Myocyte (in vitro differentiated cells): ENCODE data around the gene LARP1. TPM values are rescaled to one million over a fixed set of nuclear protein-coding genes. Genes with fewer than 3 reads are reported as not detected.
"Not testable (repeated sequence)": the region's sequence is repeated elsewhere in the genome, so short reads cannot be mapped to it uniquely, and the experiment has no call there.

Source experiments
- DNase-seq: peaks from one replicate; pipeline ENCODE4 v3.0.0-alpha.2; 2012; ENCODE audit warnings: low read depth
- total RNA-seq: library from RNA; depleted of rRNA; stranded (reverse); fragments of >200 nt; gene quantifications from 2 replicates; pipeline ENCODE4 v1.2.3, GENCODE V29; 2014

LARP1 gene
- total RNA-seq, 1 donor from 2014 or later, result 96.8 TPM

DNA sequence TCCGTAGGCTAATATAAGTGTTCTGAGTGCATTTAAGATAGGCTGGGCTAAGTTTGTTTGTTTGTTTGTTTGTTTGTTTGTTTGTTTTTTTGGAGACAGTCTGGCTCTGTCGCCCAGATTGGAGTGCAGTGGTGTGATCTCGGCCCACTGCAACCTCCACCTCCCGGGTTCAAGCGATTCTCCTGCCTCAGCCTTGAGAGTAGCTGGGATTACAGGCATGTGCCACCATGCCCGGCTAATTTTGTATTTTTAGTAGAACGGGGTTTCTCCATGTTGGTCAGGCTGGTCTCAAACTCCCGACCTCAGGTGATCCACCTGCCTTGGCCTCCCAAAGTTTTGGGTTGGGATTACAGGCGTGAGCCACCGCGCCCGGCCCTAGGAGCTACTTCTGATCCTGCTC lies 4.7 kb downstream of the LARP1 start:
- DNase-seq, result not testable (repeated sequence)

DNA sequence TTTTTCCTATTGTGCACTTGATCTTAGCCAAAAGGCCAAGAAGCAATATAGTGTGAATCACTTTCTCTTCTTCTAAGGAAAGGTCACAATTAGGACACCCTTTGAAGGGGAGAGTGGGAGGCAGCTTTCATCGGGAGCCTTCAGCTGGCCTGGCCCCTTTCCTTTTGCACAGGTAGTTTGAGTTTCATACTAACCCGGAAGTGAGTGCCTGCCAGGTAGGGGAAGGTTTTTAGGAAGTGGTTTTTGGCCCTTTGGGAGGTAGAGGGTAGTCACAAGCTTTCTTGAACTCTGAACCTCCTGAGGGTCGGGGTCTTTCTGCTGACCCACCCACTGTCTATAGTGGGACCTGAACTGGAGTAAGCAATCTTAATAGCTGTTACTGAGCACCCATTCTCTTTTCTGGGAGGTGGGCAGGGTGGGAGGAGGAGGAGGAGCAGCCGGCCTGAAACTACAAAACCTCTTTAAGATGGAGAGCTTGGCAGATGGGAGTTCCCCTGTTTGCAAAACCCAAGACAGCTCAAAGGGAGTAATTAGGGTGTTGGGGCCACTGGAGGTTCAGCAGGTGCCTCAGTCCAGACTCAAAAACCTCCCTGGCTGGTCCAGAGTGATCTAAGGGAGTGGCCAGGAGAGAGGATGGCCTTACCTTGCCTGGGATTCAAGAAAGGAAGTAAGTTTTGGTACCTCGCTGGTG lies 6.0 kb downstream of the LARP1 start:
- DNase-seq, result no peak

DNA sequence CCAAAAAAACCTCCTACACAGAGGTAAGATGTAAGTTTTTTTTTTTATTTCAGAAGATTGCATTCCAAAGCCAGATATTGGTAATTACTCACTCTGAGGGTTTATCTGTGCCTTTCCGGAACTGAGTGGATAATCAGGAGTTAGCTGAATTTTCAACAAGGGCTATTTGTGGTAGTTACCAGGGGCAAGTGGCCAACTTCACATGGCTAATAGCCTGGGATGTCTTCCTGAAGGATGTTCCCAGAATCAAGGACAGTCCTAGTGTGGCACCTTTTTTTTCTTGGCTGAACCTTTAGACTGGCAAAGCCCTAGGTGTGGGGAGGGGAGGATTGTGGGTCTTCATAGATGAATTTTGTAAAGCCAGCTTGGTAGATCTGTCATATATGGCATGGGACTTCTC lies 7.1 kb downstream of the LARP1 start:
- DNase-seq, result no peak

DNA sequence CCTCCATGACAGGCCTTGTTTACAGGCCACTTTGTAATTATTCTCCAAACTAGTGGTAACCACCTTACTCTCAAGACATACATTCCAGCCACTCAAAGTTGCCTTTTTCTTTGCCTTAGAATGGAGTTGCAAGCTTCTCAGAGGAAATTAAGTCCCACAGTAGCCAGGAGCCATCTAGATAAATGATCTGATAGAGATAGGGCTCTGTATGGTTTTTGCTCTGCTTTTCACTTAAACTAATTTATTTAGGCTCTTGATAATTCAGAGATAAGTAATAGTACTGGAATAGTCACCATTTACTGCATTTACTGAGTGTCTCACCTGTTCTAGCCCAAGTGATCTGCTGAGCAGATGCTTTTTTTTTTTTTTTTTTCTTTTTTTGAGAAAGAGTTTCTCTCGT lies 7.5 kb downstream of the LARP1 start:
- DNase-seq, result no peak

DNA sequence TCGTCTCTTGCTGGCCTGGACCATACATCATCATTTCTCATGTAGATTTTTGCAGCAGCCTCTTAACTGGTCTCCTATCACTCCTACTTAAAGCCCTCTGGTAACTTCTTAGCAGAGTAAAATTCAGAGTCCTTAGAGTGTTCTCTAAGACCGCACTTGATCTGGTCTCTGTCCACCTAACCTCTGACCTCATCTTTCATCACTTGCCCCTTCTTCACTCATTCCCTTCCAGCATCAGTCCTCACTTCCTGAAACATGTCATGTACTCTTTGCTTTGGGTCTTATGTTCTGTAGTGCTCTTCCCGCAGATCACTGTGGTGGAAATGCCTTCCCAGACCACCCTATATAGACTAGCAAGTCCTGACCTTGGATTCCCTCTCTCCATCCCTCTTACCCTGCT lies 9.8 kb downstream of the LARP1 start:
- DNase-seq, result no peak

DNA sequence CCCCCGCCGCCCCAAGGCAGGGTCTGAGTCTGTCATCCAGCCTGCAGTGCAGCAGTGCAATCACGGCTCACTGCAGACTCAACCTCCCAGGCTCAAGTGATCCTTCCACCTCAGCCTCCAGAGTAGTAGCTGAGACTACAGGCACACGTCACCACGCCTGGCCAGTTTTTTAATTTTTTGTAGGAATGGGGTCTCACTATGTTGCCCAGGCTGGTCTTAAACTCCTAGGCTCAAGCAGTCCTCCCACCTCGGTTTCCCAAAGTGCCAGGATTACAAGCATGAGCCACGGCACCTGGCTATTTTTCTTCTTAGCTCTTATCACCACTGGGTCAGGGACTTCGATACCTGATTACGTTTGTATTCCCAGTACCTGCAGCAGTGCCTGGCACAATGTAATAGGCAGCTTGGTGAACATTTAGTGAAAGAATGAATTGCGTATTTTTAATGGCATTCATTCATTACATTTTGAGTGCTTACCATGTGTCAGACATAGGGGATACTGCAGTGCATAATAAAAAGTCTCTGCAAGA lies 10.3 kb downstream of the LARP1 start:
- DNase-seq, result no peak

DNA sequence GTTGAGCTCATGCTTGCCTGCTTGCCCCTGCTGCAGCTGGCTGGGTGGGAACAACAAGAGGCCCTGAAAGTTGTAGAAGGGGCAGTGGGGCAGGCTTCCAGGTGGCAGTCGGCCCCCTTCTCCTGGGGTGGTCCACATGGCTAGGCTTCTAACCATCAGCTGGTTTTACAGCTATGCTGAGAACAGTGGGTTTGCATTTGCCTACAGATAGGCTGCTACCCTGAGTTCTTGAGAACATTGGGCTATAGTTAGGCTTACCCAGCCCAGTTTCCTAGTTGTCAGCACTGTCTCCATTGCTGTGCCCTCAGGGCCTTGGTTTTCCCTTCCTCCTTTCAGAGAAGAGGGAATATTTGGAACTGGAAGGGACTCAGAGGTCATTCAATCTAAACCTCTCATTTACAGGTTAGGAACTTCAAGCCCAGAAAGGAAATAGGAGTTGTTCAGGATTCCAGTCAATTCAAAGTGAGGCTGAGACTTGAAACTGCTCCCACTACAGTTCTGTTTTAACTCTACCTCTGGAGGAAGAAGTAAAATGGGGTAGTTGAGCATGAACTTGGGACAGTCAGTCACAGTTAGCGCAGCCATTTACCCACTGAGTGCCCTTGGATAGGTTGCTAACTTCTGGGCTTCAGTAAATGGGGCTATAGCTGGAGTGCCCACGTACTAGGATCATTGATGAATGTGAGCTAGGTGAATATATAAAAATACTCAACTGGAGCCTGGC lies 11.5 kb downstream of the LARP1 start:
- DNase-seq, result no peak

DNA sequence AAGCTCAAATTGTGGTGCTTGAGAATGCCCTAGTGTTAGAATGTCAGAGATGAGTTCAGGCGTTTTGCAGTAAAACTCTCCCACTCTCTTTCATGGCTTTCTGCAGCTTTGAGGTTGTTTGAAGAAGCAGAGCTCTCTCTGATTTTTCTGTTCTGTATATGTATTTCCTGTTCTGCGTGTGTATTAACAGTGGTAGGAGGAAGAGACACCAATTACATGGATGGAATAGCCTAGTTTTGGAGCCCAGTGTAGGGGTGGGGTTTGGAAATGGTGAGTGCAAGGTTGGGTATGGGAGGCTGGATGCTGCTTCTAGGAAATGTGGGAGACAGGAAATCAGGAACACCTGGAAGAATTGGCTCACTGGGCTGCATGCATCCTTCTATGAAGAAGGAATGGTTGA lies 12.4 kb downstream of the LARP1 start:
- DNase-seq, result no peak

DNA sequence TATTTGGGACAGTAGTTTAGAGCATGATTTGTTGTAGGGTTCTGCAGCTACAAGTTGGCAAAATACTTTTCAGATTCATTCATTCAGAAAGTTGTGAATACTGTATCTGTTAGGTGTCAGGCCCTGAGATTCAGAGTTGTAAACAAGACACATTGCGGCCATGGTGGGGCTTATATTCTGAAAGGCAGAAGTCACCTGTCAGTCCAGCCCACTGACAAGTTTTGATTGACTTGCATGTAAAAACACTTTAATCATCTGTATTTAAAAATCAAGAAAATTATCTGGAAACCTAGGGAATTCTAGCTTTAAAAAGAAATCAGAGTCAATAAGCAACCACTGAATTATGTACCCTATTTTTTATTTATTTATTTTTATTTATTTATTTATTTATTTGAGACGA lies 13.0 kb downstream of the LARP1 start:
- no peak for DNase-seq

DNA sequence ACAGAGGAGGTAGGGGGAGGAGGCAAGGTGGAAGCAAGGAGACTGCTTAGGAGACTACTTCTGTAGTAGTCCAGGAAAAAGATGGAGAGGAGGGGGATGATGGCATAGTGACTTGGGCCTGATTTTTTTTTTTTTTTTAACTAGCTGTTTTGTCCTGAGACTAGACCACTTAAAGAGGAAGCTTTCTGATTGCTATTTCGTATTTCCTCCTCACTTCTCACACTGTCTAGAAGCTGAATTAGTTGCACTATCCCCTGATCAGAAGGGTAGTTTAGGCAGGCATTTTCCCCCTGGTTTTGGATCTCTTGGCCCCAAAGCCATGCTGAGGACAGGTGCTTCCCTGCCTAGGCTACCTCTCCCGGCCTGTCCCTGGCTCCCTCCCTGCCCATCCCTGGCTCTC lies 14.9 kb downstream of the LARP1 start:
- DNase-seq, result no peak

DNA sequence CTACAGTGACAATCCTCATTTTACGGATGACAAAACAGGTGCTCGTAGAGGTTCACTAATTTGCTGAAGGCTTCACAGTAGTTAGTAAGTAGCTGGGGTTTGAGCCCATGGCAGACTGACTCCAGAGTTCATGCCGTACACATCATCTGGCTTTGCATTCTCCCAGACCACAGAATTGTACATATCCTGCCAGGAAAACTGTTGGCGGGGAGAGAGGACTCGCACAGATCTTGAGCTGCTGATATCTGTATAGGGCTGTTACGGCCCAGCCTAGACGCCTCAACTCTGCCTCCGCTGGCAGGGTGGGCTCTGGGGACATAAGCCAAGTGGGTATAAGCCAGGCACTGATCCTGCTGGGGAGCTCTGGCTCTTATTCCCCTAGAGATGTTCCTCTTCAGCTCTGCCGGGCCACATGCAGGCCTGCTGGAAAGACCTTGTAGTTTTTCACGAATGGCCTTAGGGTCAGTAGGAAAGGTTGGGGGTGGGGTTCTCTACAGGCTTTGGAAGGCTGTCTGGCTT lies 16.3 kb downstream of the LARP1 start:
- peak; percentile 52 for DNase-seq

DNA sequence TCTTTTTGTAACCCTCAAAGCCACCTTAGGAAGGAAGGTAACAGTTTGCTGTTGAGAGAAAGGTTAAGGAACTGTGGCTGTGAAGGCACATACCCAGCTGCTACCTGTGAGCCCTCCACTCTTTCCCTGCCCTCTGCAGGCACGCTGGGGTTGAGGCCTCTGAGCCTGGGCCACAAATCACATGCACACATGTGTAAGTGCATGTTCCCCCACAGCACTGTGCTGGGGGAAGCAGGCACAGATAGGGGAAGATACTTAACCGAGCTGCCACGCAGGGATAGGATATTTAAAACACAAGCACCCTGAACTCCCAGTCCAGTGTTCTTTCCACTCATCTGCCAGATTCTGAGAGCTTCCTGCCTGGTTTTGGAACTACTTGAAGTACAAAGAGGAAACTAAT lies 18.1 kb downstream of the LARP1 start:
- DNase-seq, result no peak

DNA sequence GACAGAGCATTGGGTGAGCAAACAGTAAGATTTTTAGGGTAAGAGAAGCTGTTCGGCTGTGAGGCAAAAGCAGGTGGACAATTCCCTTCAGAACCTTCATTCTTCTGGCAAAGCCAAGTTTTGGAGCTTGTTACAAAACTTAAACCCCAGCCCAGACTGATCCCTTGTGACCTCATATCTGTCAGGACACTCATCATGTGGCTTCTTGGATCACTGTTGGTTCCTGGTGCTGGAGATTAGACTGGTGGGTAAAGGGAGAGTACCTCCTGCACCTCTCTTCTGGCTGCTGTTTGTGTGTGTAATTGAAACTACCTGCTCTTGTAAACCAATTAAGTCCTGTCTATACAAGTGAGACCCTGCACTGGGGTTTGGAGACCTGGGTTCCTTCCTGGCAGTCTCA lies 21.0 kb downstream of the LARP1 start:
- no peak for DNase-seq

DNA sequence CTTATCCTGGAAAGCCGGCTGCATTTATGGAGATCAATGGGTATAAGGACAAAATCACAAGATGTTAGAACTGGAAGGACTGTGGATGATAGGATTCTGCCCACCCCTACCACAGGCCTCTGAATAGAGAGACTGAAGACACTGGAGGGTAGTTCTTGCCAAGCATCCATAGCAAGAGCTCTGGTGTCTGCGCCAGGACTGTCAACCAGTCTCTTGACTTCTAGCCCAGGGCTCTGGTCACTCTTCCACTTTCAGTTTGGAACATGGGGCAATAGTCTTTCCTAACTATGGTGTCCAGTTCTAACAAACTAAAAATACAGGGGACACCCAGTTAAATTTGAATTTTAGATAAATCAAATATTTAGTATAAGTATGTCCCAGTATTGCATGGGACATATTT lies 23.4 kb downstream of the LARP1 start:
- no peak for DNase-seq

DNA sequence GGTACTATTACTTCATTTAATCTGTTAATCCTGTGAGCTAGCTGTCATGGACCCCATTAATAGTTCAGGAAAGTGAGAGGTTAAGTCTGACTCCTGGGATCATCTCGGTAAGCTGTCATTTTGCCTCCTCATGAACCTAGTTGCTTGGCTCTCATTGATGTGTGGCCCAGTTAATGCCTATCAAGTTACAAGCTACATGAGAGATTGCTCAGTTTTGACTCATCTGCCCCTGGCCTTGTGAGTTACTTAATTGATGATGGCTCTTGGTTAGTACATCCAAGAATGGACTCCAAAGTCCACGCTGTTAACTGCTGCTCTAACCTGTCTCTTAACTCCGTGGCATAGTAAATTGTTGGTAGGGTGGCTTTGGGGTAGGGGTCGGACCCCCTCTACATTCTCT lies 23.9 kb downstream of the LARP1 start:
- DNase-seq, result peak; percentile 79

DNA sequence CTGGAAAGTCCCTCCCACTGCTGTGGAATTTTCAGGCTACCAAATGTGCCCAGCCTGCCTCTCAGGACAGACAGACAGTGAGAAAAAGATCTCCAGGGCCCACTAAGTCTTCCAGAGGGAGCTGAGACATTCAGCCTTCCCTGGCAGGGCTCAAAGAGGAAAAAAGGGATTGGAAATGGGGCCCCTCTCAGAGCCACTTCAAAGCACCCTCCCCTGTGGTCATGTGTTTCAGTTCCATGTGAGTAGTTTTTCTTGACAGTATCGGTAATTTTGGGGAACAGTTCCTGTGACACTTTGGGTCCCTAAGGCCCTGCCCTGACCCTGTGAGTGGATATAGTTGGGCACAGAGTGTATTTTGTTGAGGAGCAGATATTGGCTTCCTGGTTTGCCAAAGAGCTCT lies 25.0 kb downstream of the LARP1 start:
- DNase-seq, result no peak

DNA sequence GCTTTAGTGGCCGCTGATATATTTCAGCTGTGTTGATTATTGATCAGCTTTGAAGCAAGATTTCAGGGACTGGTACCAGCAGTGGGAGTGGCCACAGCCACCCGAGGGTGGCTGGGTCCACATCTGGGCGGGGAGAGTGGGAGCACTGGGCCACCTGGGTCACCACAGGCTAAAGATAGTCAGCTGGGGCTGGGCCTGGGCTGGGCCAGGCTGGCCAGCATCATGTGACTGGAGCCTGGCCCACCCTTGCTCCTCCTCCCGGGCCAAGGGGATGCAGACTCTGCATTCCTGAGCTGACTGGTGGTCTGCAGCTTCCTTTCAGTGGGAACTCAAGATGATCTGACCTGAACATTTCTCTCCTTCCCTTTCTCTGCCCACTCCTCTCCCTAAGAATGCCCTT lies 27.1 kb downstream of the LARP1 start:
- DNase-seq, result peak; percentile 43

DNA sequence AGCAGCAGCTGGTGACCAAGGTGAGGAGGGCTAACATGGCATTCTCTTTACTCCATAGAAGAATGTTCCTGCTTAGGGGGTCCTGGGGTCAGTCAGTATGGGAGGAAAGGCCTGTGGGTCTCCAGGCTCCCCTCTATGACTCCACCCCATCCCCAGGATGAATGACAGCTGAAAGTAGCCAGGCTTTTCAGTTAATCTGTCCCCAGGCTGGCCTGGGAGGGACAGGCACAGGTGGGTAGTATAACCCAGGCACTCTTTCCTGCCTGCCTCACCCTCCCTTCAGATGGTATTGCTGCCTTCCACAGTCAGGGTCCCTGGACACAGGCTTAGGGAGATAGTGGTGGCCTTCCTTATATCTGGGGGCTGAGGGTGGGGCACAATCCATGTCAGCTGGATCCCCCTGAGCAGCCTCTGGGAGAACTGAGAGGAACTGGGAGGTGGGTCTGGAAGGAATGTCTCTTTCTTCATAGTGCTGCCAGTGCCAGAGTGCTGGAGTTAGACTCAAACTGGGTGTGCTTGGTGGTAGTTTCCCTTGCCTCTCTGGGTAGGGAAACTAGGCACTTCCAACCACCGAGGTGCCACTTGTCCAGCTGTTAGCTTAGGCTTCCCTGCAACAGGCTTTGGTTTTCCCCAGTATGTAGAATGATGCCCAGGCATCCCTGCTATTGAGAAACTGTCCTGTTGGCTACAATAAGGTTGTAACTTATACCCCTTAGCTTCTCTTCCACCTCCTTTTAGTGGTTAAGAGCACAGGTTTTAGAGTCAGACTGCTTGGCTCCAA lies 27.8 kb downstream of the LARP1 start:
- peak; percentile 68 for DNase-seq

DNA sequence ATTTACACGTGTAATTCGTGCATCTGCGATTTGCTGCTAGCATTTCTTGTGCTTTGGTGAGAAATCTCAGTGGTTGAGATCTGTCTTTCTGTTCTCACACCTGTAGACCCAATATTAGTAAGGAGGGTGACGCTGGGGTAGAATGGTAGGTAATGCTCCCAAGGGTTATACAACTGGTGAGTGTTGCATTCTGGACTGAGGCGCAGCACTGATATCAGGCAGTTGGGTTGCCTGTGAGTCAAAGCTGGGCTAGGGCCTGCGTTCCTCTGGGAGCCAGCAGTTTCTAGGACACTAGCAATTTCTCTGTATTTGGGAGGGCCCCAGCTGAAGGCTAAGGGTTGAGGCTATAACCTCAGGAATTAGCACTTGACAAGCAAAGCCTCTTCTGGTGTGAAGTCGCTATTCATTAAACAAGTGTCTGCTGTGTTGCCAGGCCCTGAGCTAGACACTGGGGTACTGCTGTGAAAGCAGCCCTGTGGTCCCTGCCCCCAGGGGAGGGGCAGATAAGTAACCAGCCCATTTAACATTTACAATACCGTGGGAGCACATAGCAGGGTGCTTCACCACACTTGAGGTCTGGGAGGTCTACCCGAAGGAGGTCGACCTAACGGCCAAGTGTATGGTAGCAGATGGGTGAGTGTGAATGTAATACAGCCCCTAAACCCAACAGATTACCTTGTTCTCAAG lies 28.7 kb downstream of the LARP1 start:
- peak; percentile 15 for DNase-seq

DNA sequence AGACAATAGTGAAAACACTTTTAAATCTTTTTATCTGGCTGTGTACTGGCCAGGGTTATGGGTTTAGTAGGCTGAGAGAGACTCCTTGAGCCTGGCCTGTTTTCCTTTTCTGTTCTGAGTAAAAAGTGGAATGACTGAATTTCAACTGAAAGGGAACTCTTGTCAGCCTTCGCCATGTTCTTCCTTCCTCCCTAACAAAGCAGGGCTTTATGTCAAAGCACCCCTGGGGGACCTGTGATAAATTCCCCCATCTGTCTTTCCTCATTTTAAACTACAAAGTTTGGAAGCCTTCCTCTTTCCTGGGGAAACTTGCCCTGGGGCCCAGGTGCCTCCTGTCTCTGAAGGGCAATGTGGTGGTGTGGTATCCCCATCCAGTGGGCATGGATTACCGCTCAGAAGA lies 29.7 kb downstream of the LARP1 start:
- no peak for DNase-seq

DNA sequence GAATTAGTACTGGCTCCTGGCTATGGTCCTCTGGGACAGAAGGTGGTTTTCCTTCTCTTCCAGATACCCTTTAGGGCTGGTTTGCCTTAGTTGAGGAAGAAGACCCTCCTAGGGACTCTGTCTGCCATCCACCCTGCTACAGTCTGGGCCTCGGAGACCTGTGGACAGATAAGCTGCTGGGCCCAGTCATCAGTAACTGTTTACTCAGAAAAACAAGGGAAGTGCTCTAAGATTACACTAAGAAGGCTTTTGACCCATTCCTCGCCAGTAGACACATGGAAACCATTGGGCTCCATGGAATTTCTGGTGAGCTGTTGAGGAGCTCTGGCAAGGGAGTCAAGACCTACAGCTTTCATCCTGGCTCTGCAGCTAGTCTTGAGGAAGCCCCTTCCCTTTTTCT lies 31.2 kb downstream of the LARP1 start:
- no peak for DNase-seq
